Astrocyte of the cerebellum (primary cell): ENCODE results near the gene KRTAP6-3.

Experiments
- DNase-seq: peaks from one replicate; pipeline ENCODE4 v3.0.0-alpha.2; 2011; ENCODE audit warnings: low read depth
- H3K4me3 ChIP-seq: 2 replicates; pipeline ENCODE4 v1.5.1; 2011; ENCODE audit warnings: mild to moderate bottlenecking, low read depth, low read length, moderate library complexity
- in situ Hi-C: cut with HindIII; loops from 2 replicates; pipeline ENCODE4 v1.10.0; 2017; ENCODE audit warnings: low sequenced_read_pairs
- TF ChIP-seq, protein P1 (sequence below): IDR thresholded peaks from 2 replicates; pipeline ENCODE4 v1.5.1; 2012; ENCODE audit warnings: low read length, low read depth, moderate library complexity, mild to moderate bottlenecking; ENCODE audit errors: missing control alignments

The KRTAP6-3 gene

DNA sequence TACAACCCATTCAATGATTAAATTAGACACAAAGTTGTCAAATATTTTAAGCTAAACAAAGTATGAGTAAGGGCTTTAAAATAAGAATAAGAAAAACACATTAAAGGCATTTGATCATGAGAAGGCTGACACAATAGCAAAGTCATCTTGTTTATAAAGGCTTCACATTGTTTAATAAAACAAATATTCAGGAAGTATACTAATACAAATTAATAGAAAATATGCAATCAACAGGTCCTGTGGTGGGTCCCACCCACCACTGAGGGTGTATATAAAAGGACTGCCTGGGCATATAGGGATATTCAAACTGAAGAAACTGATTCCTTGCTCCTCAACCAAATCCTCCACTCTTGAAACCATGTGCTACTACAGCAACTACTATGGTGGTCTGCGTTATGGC lies 42.7 kb downstream of the KRTAP6-3 start, which contains the start of gene KRTAP20-2:
Gene KRTAP20-2, plus strand, starts transcription at position 301 of the 400 bp plus-strand sequence. Its CDS starts 58 bp downstream, at position 359.
- H3K4me3 ChIP-seq = no peak within 1 kb of the TSS
- TF ChIP-seq, protein P1, sequence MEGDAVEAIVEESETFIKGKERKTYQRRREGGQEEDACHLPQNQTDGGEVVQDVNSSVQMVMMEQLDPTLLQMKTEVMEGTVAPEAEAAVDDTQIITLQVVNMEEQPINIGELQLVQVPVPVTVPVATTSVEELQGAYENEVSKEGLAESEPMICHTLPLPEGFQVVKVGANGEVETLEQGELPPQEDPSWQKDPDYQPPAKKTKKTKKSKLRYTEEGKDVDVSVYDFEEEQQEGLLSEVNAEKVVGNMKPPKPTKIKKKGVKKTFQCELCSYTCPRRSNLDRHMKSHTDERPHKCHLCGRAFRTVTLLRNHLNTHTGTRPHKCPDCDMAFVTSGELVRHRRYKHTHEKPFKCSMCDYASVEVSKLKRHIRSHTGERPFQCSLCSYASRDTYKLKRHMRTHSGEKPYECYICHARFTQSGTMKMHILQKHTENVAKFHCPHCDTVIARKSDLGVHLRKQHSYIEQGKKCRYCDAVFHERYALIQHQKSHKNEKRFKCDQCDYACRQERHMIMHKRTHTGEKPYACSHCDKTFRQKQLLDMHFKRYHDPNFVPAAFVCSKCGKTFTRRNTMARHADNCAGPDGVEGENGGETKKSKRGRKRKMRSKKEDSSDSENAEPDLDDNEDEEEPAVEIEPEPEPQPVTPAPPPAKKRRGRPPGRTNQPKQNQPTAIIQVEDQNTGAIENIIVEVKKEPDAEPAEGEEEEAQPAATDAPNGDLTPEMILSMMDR = no peak
- in situ Hi-C loops = no loop called here
- DNase-seq = no peak

DNA sequence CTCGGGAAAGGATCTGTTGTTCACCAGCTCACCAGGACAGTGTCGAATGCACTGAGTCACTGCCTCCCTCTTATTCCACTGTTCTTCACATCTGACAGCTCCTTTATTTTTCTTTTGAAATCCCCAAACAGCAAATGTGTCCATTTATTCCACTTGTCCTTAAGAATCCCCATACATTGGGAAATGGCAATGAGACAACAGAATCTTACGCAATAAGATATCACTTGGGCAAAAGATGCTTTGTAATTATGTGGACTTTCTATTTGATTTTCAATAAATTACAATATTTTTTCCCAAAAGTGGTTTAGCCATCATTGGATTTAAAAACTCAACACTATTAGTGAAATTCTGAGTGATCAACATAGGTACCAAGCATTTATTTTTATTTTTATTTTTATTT lies 46.4 kb downstream of the KRTAP6-3 start:
- in situ Hi-C loops = no loop called here
- TF ChIP-seq, protein P1 = no peak
- DNase-seq = no peak
- H3K4me3 ChIP-seq = no peak overlapping the region

DNA sequence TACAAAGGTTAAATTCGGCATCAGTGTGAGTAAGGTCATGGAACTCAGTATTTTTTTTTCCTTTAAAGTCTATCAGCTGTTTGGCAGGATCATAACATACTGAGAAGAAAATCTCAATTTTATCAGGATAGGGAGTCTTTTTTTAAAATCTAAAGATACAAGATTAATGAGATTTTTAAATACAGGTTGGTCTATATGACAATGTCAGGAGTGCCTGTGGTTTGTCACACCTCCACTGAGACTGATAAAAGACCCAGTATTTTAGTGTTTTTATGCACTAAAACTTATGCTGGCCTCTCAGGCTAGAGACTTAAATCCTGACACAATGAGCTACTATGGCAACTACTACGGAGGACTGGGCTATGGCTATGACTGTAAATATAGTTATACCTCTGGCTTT lies 50.3 kb downstream of the KRTAP6-3 start, which contains the start of gene KRTAP20-3:
Gene KRTAP20-3, plus strand, starts transcription at position 301 of the 400 bp plus-strand sequence.
- TF ChIP-seq, protein P1 = no peak
- in situ Hi-C loops = no loop called here
- no peak for DNase-seq
- H3K4me3 ChIP-seq = no peak within 1 kb of the TSS
